ENCODE measurements around the gene SOX8.

SOX8 gene

DNA sequence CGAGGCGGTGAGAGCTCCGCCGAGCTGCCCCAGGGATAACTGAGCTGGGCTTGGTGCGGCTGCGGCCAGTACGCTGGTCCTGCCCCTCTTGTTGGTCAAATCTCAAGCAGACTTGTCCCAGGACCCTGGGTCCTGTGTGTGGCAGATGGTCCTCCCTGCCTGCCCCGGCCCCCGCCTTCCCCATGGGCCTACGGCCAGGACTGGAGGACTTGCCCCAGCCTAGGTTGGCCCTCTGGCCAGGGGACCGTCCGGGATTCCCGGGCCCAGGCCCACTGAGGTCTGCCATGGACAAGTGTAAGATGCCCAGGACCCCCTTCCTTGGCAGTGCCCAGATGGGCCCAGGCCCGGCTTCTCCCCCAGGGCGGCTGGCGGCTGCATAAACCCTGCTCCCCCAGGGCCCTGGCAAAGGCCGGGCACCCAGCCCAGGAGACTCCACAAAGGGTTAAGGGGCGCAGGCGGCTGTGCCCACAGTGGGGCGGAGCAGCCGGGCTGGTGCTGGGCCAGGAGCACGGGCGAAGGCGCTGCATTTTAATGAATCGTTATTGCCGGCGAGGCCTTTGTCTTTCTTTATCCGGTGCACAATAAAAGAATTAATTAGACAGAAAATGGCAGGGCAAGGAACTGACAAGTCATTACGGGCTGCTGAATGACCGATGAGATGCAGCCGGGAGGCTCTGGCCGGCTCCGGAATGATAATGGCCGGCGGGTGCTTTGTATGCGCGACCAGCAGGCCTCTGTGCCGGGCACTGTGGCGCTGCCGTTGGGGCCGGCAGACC lies 9.1 kb downstream of the SOX8 start:
- no peak overlapping the region for H3K4me3 ChIP-seq (ENCODE audit: low read length)
- 0 out of 2 replicates have a peak, but pooled peaks cover 11% of the 10 kb centered on the region for H3K27me3 ChIP-seq (ENCODE audit: insufficient read depth, low read length)
- no peaks in the 10 kb centered on the region for H3K9me3 ChIP-seq (ENCODE audit: insufficient read depth, low read depth, low read length)
- no peak overlapping the region for H3K27ac ChIP-seq (ENCODE audit: low read length)
- no peak overlapping the region for H3K9ac ChIP-seq (ENCODE audit: low read depth, low read length)
- H3K4me1 ChIP-seq (ENCODE audit: insufficient read depth, low read length): no peaks in the 10 kb centered on the region
- H3K36me3 ChIP-seq (ENCODE audit: insufficient read depth, low read depth, low read length): no peaks in the 10 kb centered on the region

DNA sequence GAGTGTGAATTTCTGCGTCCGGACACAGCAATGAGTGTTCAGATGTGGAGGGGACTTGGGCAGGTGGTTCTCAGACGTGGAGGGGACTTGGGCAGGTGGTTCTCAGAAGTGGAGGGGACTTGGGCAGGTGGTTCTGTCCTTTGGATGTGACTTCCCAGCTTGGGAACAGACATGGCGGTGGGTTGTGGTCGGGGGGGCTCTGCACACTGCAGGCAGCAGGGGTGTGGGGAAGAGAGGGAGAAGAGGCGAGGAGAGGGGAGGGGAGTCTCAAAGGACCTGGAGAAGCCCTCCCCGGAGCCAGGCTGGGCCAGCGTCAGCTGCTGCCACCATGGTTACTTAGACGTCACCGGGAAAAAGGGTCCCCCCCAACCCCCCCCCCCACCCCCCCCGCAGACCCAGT lies 9.8 kb downstream of the SOX8 start:
- Histone ChIP-seq H3K4me1 (ENCODE audit: insufficient read depth, low read length) (no peaks in the 10 kb centered on the region), H3K9ac (ENCODE audit: low read depth, low read length) (no peak overlapping the region), H3K27ac (ENCODE audit: low read length) (no peak overlapping the region), H3K9me3 (ENCODE audit: insufficient read depth, low read depth, low read length) (no peaks in the 10 kb centered on the region), H3K36me3 (ENCODE audit: insufficient read depth, low read depth, low read length) (no peaks in the 10 kb centered on the region), H3K27me3 (ENCODE audit: insufficient read depth, low read length) (peaks cover 13% of the 10 kb centered on the region; the same call in 1 of the 2 replicates), H3K4me3 (ENCODE audit: low read length) (no peak overlapping the region)

DNA sequence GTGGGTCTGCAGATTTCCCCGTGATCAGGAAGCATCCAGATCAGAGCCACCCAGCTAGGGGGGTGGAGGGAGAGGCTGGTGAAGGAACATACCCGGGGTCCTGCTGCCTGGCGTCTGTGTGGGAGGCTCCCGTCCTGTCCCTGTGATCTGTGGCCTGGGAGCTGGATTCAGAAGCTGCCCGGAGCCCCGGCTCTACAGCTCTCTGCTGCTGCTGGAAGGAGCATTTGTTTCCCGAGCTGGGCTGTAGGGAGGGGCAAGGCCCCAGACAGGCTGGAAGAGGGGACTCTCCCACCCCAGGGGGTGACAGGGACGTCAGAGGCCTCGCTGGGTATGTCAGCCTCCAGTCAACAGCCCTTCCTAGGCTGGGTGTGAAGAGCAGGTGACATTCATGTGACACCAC lies 10.2 kb downstream of the SOX8 start:
- Histone ChIP-seq H3K4me3 (ENCODE audit: low read length) (no peak overlapping the region), H3K27me3 (ENCODE audit: insufficient read depth, low read length) (peaks cover 17% of the 10 kb centered on the region; the same call in 1 of the 2 replicates), H3K9me3 (ENCODE audit: insufficient read depth, low read depth, low read length) (no peaks in the 10 kb centered on the region), H3K4me1 (ENCODE audit: insufficient read depth, low read length) (no peaks in the 10 kb centered on the region), H3K36me3 (ENCODE audit: insufficient read depth, low read depth, low read length) (no peaks in the 10 kb centered on the region), H3K9ac (ENCODE audit: low read depth, low read length) (no peak overlapping the region), H3K27ac (ENCODE audit: low read length) (no peak overlapping the region)

DNA sequence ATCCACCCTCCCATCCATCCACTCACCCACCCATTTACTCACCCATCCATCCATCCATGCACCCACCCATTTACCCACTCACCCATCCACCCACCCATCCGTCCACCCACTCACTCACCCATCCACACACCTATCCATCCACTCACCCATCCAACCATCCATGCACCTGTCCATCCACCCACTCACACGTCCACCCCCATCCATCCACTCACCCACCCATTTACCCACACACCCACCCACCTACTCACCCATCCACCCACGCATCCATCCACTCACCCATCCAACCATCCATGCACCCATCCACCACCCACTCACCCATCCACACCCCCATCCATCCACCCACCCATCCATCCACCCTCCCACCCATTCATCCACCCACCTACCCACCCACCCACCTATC lies 12.2 kb downstream of the SOX8 start:
- Histone ChIP-seq H3K27ac (ENCODE audit: low read length) (no peak overlapping the region), H3K4me1 (ENCODE audit: insufficient read depth, low read length) (0 out of 2 replicates have a peak, but pooled peaks cover 4% of the 10 kb centered on the region), H3K4me3 (ENCODE audit: low read length) (no peak overlapping the region), H3K36me3 (ENCODE audit: insufficient read depth, low read depth, low read length) (no peaks in the 10 kb centered on the region), H3K27me3 (ENCODE audit: insufficient read depth, low read length) (peaks cover 29% of the 10 kb centered on the region), H3K9ac (ENCODE audit: low read depth, low read length) (no peak overlapping the region), H3K9me3 (ENCODE audit: insufficient read depth, low read depth, low read length) (no peaks in the 10 kb centered on the region)

DNA sequence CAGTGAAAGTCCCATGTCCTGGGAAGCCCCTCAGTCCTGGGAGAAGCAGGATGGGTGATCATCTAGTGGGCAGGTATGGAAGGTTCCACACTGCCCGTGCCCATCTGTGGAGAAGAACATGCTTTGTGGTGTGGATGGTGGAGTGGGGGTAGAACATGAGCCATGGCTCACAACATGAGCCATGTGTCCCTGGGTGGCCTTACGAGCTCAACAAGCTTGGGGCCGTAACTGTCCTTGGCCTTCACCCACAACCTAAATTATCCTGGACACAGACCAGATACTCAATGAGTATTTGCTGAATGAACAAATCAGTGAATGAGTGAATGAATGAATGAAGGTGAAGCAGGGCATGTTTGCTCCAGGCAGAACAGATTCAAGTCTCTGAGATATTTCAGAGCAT lies 13.5 kb downstream of the SOX8 start:
- Histone ChIP-seq H3K36me3 (ENCODE audit: insufficient read depth, low read depth, low read length) (no peaks in the 10 kb centered on the region), H3K4me1 (ENCODE audit: insufficient read depth, low read length) (0 out of 2 replicates have a peak, but pooled peaks cover 4% of the 10 kb centered on the region), H3K27me3 (ENCODE audit: insufficient read depth, low read length) (peaks cover 29% of the 10 kb centered on the region), H3K27ac (ENCODE audit: low read length) (no peak overlapping the region), H3K4me3 (ENCODE audit: low read length) (no peak overlapping the region), H3K9me3 (ENCODE audit: insufficient read depth, low read depth, low read length) (no peaks in the 10 kb centered on the region), H3K9ac (ENCODE audit: low read depth, low read length) (no peak overlapping the region)

DNA sequence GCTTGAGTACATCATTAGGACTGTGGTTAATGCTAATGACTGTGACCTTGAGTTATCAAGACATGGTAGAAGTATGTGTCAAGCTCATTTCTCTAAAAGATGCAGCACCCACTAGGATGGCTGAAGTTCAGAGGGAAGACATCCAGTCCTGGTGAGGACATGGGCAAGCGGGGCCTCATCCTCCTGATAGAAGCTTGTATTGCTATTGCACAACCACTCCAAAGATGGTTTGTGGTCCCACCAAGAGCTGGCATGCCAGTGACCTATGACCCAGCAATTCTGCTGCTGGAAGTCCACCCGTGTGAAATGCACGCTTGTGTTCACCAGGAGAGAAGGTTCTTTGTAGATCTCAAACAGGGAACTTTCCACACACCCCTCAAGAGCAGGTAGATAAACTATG lies 14.2 kb downstream of the SOX8 start:
- Histone ChIP-seq H3K4me1 (ENCODE audit: insufficient read depth, low read length) (0 out of 2 replicates have a peak, but pooled peaks cover 4% of the 10 kb centered on the region), H3K27me3 (ENCODE audit: insufficient read depth, low read length) (peaks cover 29% of the 10 kb centered on the region), H3K27ac (ENCODE audit: low read length) (no peak overlapping the region), H3K36me3 (ENCODE audit: insufficient read depth, low read depth, low read length) (no peaks in the 10 kb centered on the region), H3K9me3 (ENCODE audit: insufficient read depth, low read depth, low read length) (no peaks in the 10 kb centered on the region), H3K4me3 (ENCODE audit: low read length) (no peak overlapping the region), H3K9ac (ENCODE audit: low read depth, low read length) (no peak overlapping the region)

DNA sequence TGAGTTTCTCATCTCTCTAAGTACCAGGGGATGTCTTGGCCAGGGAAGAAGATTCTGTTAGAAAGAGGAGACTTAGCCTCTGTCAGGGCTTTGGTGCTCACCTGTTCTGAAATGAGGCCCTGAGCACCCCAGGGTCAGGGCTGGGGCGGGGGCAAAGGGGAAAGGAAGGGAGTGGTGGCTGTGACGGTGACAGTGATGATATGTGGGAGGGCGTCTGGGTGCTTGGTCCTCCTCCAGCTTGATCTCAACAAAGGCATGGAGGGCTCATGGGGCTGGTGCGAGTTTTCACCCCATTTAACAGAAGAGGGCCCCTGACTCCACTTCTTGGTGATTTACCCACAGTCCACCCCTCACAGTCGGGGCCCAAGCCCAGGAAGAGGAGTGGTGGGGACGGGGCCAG lies 15.1 kb downstream of the SOX8 start:
- Histone ChIP-seq H3K4me1 (ENCODE audit: insufficient read depth, low read length) (0 out of 2 replicates have a peak, but pooled peaks cover 4% of the 10 kb centered on the region), H3K9ac (ENCODE audit: low read depth, low read length) (peak overlapping the region; percentile 41; the same call in 1 of the 2 replicates), H3K36me3 (ENCODE audit: insufficient read depth, low read depth, low read length) (no peaks in the 10 kb centered on the region), H3K27me3 (ENCODE audit: insufficient read depth, low read length) (peaks cover 29% of the 10 kb centered on the region), H3K9me3 (ENCODE audit: insufficient read depth, low read depth, low read length) (no peaks in the 10 kb centered on the region), H3K4me3 (ENCODE audit: low read length) (no peak overlapping the region), H3K27ac (ENCODE audit: low read length) (no peak overlapping the region)

DNA sequence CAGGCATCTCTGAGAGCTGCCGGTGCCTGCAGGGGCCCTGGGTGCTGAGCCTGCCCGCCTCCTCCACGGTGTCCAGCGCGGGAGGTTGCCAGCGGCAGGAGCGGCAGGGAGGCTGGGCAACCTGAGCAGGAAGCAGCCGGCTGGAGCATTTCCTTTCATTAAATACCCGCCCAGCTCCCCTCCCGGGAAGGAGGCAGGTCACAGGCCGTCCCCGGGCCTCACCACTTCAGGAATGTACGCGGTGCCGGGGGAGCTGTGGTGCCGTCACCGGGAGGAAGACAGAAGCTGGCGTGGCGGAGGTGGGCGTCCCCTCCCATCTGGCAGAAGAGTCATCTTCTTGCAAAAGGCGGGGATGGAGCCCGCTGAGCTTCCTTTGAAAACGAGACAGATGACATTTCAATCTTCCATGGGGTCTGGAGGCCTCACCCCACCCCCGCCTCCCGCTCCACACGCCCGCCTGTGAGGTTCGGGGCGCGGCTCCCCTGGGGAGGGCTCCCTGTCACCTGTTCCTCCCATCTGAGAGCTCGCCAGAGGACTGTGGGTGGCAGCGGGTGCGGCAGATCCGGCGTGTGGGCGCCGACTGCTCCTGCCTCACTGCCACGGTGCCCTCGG lies 16.0 kb downstream of the SOX8 start:
- H3K9me3 ChIP-seq (ENCODE audit: insufficient read depth, low read depth, low read length): no peaks in the 10 kb centered on the region
- H3K9ac ChIP-seq (ENCODE audit: low read depth, low read length): peak overlapping the region; percentile 41; the same call in 1 of the 2 replicates
- H3K4me3 ChIP-seq (ENCODE audit: low read length): peak overlapping the region; percentile 46; the same call in 1 of the 2 replicates
- H3K27me3 ChIP-seq (ENCODE audit: insufficient read depth, low read length): peaks cover 29% of the 10 kb centered on the region
- H3K4me1 ChIP-seq (ENCODE audit: insufficient read depth, low read length): 0 out of 2 replicates have a peak, but pooled peaks cover 4% of the 10 kb centered on the region
- no peaks in the 10 kb centered on the region for H3K36me3 ChIP-seq (ENCODE audit: insufficient read depth, low read depth, low read length)
- H3K27ac ChIP-seq (ENCODE audit: low read length): no peak overlapping the region

DNA sequence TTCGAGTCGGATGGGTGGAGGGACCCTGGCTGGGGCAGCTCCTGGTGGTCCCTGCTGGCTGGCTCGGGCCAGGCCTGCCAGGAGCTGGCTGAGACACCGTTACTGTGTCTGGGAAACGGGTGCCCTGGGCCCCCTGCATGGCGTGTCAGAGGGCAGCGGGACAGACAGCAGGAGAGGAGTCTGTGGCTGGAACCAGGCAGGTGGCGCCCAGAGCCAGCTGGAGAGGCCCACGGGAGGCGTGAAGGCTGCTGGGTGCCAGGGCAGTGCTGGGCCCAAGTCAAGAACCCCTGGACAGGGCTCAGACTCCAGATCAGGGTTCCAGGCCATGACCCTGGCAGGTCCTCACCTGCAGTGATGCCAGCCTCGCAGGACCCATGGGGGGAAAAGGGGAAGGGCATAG lies 16.6 kb downstream of the SOX8 start:
- Histone ChIP-seq H3K27me3 (ENCODE audit: insufficient read depth, low read length) (peaks cover 29% of the 10 kb centered on the region), H3K4me3 (ENCODE audit: low read length) (no peak overlapping the region), H3K36me3 (ENCODE audit: insufficient read depth, low read depth, low read length) (no peaks in the 10 kb centered on the region), H3K9ac (ENCODE audit: low read depth, low read length) (no peak overlapping the region), H3K9me3 (ENCODE audit: insufficient read depth, low read depth, low read length) (no peaks in the 10 kb centered on the region), H3K4me1 (ENCODE audit: insufficient read depth, low read length) (0 out of 2 replicates have a peak, but pooled peaks cover 4% of the 10 kb centered on the region), H3K27ac (ENCODE audit: low read length) (no peak overlapping the region)

DNA sequence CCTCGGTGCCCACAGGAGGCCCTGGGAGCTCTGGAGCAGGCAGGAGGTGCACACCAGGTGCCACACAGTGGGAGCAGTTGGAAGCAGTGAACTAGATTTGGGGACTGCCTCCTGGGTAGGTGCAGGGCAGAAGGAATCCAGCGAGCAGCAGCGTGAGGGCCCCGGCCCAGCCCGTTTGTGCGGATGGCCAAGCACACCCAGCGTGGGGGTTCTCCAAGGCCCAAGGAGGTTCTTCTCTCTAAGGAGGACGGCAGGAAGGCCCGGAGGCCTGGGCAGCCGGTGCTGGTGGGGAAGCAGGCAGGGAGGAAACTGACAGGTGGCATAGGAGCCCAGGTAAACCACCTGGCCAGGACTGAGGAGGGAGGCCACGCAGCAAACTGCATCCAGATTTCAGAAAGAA lies 17.0 kb downstream of the SOX8 start:
- H3K27me3 ChIP-seq (ENCODE audit: insufficient read depth, low read length): peaks cover 29% of the 10 kb centered on the region
- H3K9me3 ChIP-seq (ENCODE audit: insufficient read depth, low read depth, low read length): no peaks in the 10 kb centered on the region
- H3K4me1 ChIP-seq (ENCODE audit: insufficient read depth, low read length): 0 out of 2 replicates have a peak, but pooled peaks cover 4% of the 10 kb centered on the region
- no peak overlapping the region for H3K9ac ChIP-seq (ENCODE audit: low read depth, low read length)
- no peaks in the 10 kb centered on the region for H3K36me3 ChIP-seq (ENCODE audit: insufficient read depth, low read depth, low read length)
- H3K4me3 ChIP-seq (ENCODE audit: low read length): no peak overlapping the region
- H3K27ac ChIP-seq (ENCODE audit: low read length): no peak overlapping the region

DNA sequence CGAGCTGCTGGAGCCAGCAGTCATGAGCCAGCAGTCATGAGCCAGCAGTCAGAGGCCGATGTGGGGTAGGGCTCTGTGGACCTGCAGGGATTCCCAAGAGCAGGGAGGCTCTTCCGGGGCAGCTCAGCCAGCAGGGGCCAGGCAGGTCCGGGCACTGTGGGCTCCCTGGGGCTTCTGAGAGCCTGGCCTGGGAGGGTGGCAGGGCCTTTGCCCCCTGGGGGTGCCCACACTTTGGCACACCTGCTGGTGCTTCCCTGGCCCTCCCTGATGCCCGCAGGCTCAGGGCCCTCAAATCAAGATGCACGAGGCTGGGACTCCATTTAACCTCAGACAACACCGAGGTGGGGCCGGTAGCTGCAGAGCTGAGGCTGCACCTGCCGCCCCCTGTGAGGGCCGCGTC lies 18.1 kb downstream of the SOX8 start:
- peaks cover 26% of the 10 kb centered on the region for H3K27me3 ChIP-seq (ENCODE audit: insufficient read depth, low read length)
- H3K4me1 ChIP-seq (ENCODE audit: insufficient read depth, low read length): 0 out of 2 replicates have a peak, but pooled peaks cover 4% of the 10 kb centered on the region
- H3K27ac ChIP-seq (ENCODE audit: low read length): no peak overlapping the region
- no peak overlapping the region for H3K4me3 ChIP-seq (ENCODE audit: low read length)
- H3K36me3 ChIP-seq (ENCODE audit: insufficient read depth, low read depth, low read length): no peaks in the 10 kb centered on the region
- no peaks in the 10 kb centered on the region for H3K9me3 ChIP-seq (ENCODE audit: insufficient read depth, low read depth, low read length)
- H3K9ac ChIP-seq (ENCODE audit: low read depth, low read length): no peak overlapping the region

DNA sequence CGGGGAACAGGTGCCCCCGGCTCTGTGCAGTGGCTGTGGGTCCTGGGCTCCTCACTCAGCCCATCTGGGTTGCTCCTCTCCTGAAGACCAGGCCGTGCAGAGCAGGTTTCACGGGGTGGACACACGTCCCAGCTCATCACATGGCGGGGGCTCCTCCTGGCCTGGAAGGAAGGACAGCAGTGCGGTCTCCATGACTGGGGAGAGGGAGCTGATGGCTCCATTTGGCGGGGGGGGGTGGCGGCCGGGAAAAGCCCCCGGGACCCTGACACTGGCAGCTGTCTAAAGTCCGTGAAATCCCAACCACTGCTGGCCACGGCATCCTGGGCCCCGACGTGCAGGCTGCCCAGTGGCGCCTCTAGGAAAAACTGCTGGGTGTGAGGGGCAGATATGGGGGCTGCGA lies 19.0 kb downstream of the SOX8 start:
- H3K9me3 ChIP-seq (ENCODE audit: insufficient read depth, low read depth, low read length): no peaks in the 10 kb centered on the region
- 0 out of 2 replicates have a peak, but pooled peaks cover 4% of the 10 kb centered on the region for H3K4me1 ChIP-seq (ENCODE audit: insufficient read depth, low read length)
- H3K27me3 ChIP-seq (ENCODE audit: insufficient read depth, low read length): peaks cover 18% of the 10 kb centered on the region
- no peaks in the 10 kb centered on the region for H3K36me3 ChIP-seq (ENCODE audit: insufficient read depth, low read depth, low read length)
- H3K27ac ChIP-seq (ENCODE audit: low read length): no peak overlapping the region
- no peak overlapping the region for H3K4me3 ChIP-seq (ENCODE audit: low read length)
- no peak overlapping the region for H3K9ac ChIP-seq (ENCODE audit: low read depth, low read length)

Data from iPS-20b (cell line).